ENCODE measurements around the gene GATAD2A.

GRCh38 chr19:19422156-19422555 is 16.7 kb downstream of the GATAD2A start:
- TF ChIP-seq ZBTB43 (CRISPR knock-in tag; IDR thresholded peaks at IDR 0.05) (no peak), ZNF384 (IDR thresholded peaks at IDR 0.05; ENCODE audit: low read depth, low read length) (no peak), GABPA (tag; conservative IDR thresholded peaks at IDR 0.05; ENCODE audit: low read depth) (no peak), SFPQ (IDR thresholded peaks at IDR 0.05; ENCODE audit: low read depth, low read length) (no peak), USF1 (CRISPR knock-in tag; IDR thresholded peaks at IDR 0.05) (no peak), CTCF (IDR thresholded peaks at IDR 0.05 in 2 of 3, conservative IDR thresholded peaks at IDR 0.05 in 1 of 3; ENCODE audit: insufficient read depth in 2 of 3, low read depth in 1 of 3, low read length in 3 of 3) (no peak), CEBPZ (IDR thresholded peaks at IDR 0.05; ENCODE audit: borderline replicate concordance, low read depth, low read length) (no peak), KAT8 (IDR thresholded peaks at IDR 0.05; ENCODE audit: low read depth) (no peak), USF2 (CRISPR knock-in tag; IDR thresholded peaks at IDR 0.05) (no peak)
